K562 (cell line): ENCODE results near the gene FTSJ3. TPM values are rescaled to one million over a fixed set of nuclear protein-coding genes. Genes with fewer than 3 reads are reported as not detected.

Experiments used
- ATAC-seq: fragments of 200-7000 bp; cut with Tn5 transposase; 3 replicates; pipeline ENCODE4 v1.9.1; 2020; ENCODE audit warnings: moderate library complexity
- BruUV-seq: library from RNA; stranded (reverse); fragments of 400-500 nt; replicated peaks from 2 replicates; lab custom pipeline; 2021; lab: Mats Ljungman, UMichigan
- CTCF ChIA-PET: fragments of 300-600 bp; formaldehyde crosslinking; extraction: SDS; loops from one replicate; lab custom pipeline; 2021; ENCODE audit warnings: low intra/inter-chr PET ratio; lab: Yijun Ruan, JAX
- POLR2A ChIA-PET: fragments of 300-600, 350-650 bp; sonication (Branson Sonifier 250); formaldehyde crosslinking; extraction: SDS; loops from one replicate; lab custom pipeline; 2021; ENCODE audit warnings: antibody characterized with exemption, inconsistent platforms; lab: Yijun Ruan, JAX
- DNase-seq, 4 experiments: peaks; one replicate each; pipeline versions ENCODE4 v3.0.0 to v3.0.0-alpha.2; 2011 to 2018; ENCODE audit warnings: low spot score in 3 of 4, mixed read lengths in 3 of 4; ENCODE audit errors: extremely low read depth in 1 of 4
- FAIRE-seq: peaks from 2 replicates; lab custom pipeline; 2011; peaks lifted over from hg19 to GRCh38; lab: Jason Lieb, UNC
- H2AFZ ChIP-seq: 2 replicates; pipeline ENCODE4 v1.6.0; 2011; ENCODE audit warnings: low read depth, low read length, control low read depth, inconsistent platforms
- H3K27ac ChIP-seq: fragments of 200-600 bp; 3 replicates; pipeline ENCODE4 v1.8.0; 2011; ENCODE audit warnings: low read depth, mild to moderate bottlenecking, control low read depth, inconsistent platforms, low read length, moderate library complexity, mixed read lengths; ENCODE audit errors: extremely low read depth
- H3K27me3 ChIP-seq, 2 experiments: fragments of 300-600 bp in 1 of 2; 2 replicates in 1 of 2; 3 replicates in 1 of 2; pipeline versions ENCODE4 v1.6.0 to v1.8.0; 2011; ENCODE audit warnings: inconsistent platforms in 2 of 2, low read length in 2 of 2, mild to moderate bottlenecking in 1 of 2, mixed read lengths in 1 of 2, moderate library complexity in 1 of 2; ENCODE audit not compliant: control insufficient read depth in 2 of 2, insufficient read depth in 2 of 2
- H3K36me3 ChIP-seq: fragments of 300-600 bp; 3 replicates; pipeline ENCODE4 v1.8.0; 2011; ENCODE audit warnings: mild to moderate bottlenecking, low read length, inconsistent platforms; ENCODE audit not compliant: control insufficient read depth, insufficient read depth
- H3K4me1 ChIP-seq, 2 experiments: fragments of 200-600 bp in 1 of 2; replicated peaks in 1 of 2; 2 replicates in 1 of 2; 3 replicates in 1 of 2; pipeline versions ENCODE4 v1.5.1 to v1.8.0; 2011; ENCODE audit warnings: inconsistent platforms in 2 of 2, low read length in 2 of 2, mild to moderate bottlenecking in 1 of 2, mixed read lengths in 1 of 2, moderate library complexity in 1 of 2; ENCODE audit not compliant: control insufficient read depth in 2 of 2, insufficient read depth in 2 of 2
- H3K4me2 ChIP-seq: 2 replicates; pipeline ENCODE4 v1.6.1; 2011; ENCODE audit warnings: low read length, control low read depth, inconsistent platforms, mixed read lengths; ENCODE audit not compliant: insufficient read depth
- H3K4me3 ChIP-seq: fragments of 200-600 bp; sonication (generic), shearing (Covaris generic); 2 replicates; pipeline ENCODE4 v1.5.1; 2016; ENCODE audit warnings: control low read depth, inconsistent platforms
- H3K79me2 ChIP-seq: fragments of 200-600 bp; 3 replicates; pipeline ENCODE4 v1.8.0; 2011; ENCODE audit warnings: low read length, inconsistent platforms; ENCODE audit not compliant: control insufficient read depth, insufficient read depth
- H3K9ac ChIP-seq, 2 experiments: 2 replicates each; pipeline versions ENCODE4 v1.6.0 to v1.6.1; 2011; ENCODE audit warnings: low read depth in 2 of 2, low read length in 2 of 2, control low read depth in 1 of 2, inconsistent platforms in 1 of 2, mild to moderate bottlenecking in 1 of 2, mixed read lengths in 1 of 2; ENCODE audit not compliant: insufficient read depth in 1 of 2
- H3K9me1 ChIP-seq: one replicate; pipeline ENCODE4 v1.6.0; 2011; ENCODE audit warnings: inconsistent platforms, mild to moderate bottlenecking, low read length, moderate library complexity; ENCODE audit not compliant: control insufficient read depth, insufficient read depth
- H3K9me3 ChIP-seq: replicated peaks from 2 replicates; pipeline ENCODE4 v1.5.1; 2011; ENCODE audit warnings: low read depth, low read length, inconsistent platforms; ENCODE audit not compliant: control insufficient read depth, insufficient read depth
- H4K20me1 ChIP-seq: replicated peaks from 2 replicates; pipeline ENCODE4 v1.6.1; 2011; ENCODE audit warnings: low read length, inconsistent platforms, mixed read lengths; ENCODE audit not compliant: control insufficient read depth, insufficient read depth
- BDP1 ChIP-seq: IDR thresholded peaks from 3 replicates; pipeline ENCODE4 v1.6.1; 2011; ENCODE audit not compliant: insufficient read length, insufficient read depth
- BRF1 ChIP-seq: IDR thresholded peaks from 3 replicates; pipeline ENCODE4 v1.6.1; 2011; ENCODE audit warnings: borderline replicate concordance, mild to moderate bottlenecking; ENCODE audit not compliant: insufficient read length; ENCODE audit errors: extremely low read depth
- CREM ChIP-seq: IDR thresholded peaks from 2 replicates; pipeline ENCODE4 v1.6.1; 2014; ENCODE audit warnings: antibody characterized with exemption, low read depth
- EHMT2 ChIP-seq: fragments of 450-650 bp; IDR thresholded peaks from 2 replicates; pipeline ENCODE4 v1.6.1; 2018; ENCODE audit warnings: antibody characterized with exemption
- FOXJ3 ChIP-seq: sonication (generic); formaldehyde crosslinking; IDR thresholded peaks from 2 replicates; pipeline ENCODE4 v1.4.0; 2020; ENCODE audit warnings: mild to moderate bottlenecking, missing genetic modification reagents
- HNRNPUL1 ChIP-seq: fragments of 200-400 bp; formaldehyde crosslinking; IDR thresholded peaks from 2 replicates; pipeline ENCODE4 v1.6.1; 2017; ENCODE audit warnings: low read length
- MTA1 ChIP-seq: fragments of 450-650 bp; IDR thresholded peaks from 2 replicates; pipeline ENCODE4 v1.6.1; 2017; ENCODE audit warnings: borderline replicate concordance
- NCOR1 ChIP-seq: fragments of 450-650 bp; IDR thresholded peaks from 2 replicates; pipeline ENCODE4 v1.6.1; 2016; ENCODE audit warnings: mild to moderate bottlenecking, moderate library complexity
- NEUROD1 ChIP-seq: fragments of 150-350 bp; IDR thresholded peaks from 2 replicates; pipeline ENCODE4 v1.6.1; 2014; ENCODE audit warnings: borderline replicate concordance, low read length, low read depth; ENCODE audit not compliant: partially characterized antibody
- PTRF ChIP-seq: fragments of 450-650 bp; IDR thresholded peaks from 2 replicates; pipeline ENCODE4 v1.6.1; 2016; ENCODE audit warnings: mild to moderate bottlenecking, missing genetic modification characterization, missing compliant biosample characterization
- TFAM ChIP-seq: fragments of 250-450 bp; sonication (Bioruptor Pico); conservative IDR thresholded peaks from 2 replicates; pipeline ENCODE4 v1.5.0; 2021; ENCODE audit warnings: mild to moderate bottlenecking, moderate library complexity
- ZNF282 ChIP-seq: sonication (generic); formaldehyde crosslinking; IDR thresholded peaks from 2 replicates; pipeline ENCODE4 v1.8.1; 2023; ENCODE audit warnings: missing genetic modification reagents
- ZNF511 ChIP-seq: sonication (generic); formaldehyde crosslinking; IDR thresholded peaks from 2 replicates; pipeline ENCODE4 v1.8.0; 2022; ENCODE audit warnings: mild to moderate bottlenecking, missing genetic modification reagents
- WGBS: fragments of 100-300 bp; shearing (Covaris generic); methylation state at CpG from one replicate; pipeline ENCODE4 v1.1.6; 2016; ENCODE audit warnings: low coverage, mixed read lengths; ENCODE audit not compliant: insufficient coverage; ENCODE audit errors: missing lambda C conversion rate; 5-methylcytosine and 5-hydroxymethylcytosine counted together
- in situ Hi-C: fragments of 300-500 bp; cut with MboI; formaldehyde crosslinking; loops from 4 replicates; pipeline ENCODE4 v1.15.0; 2018; ENCODE audit warnings: inconsistent platforms, mixed read lengths
- intact Hi-C: fragments of 100-400 bp; cut with micrococcal nuclease; formaldehyde crosslinking; loops from 2 replicates; pipeline ENCODE4 v1.14.2; 2022
- polyA plus RNA-seq, 8 experiments: library from polyadenylated mRNA; depleted of rRNA in 4 of 8; stranded (reverse) in 5 of 8; unstranded in 3 of 8; fragments of >200 nt; fragmentation: Nextera tagmentation in 2 of 8; fragmentation: Illumina TruSeq in 1 of 8; extraction: Ambion mirVana in 2 of 8; extraction: Trizol in 1 of 8; gene quantifications; 2 replicates each; pipeline versions ENCODE4 v1.2.1 to v1.2.3, GENCODE V29; 2011 to 2014; ENCODE audit warnings: inconsistent platforms in 1 of 8, missing spikeins in 1 of 8
- total RNA-seq, 7 experiments: library from RNA; depleted of rRNA in 6 of 7; stranded (reverse); fragments of >200 nt in 6 of 7; fragmentation: Illumina TruSeq in 2 of 7; extraction: Trizol in 2 of 7; gene quantifications; 2 replicates each; pipeline versions ENCODE4 v1.2.1 to v1.2.3, GENCODE V29; 2011 to 2021; ENCODE audit warnings: low replicate concordance in 1 of 7
- TF ChIP-seq, protein P1 (sequence below): fragments of 450-650 bp; IDR thresholded peaks from 2 replicates; pipeline ENCODE4 v1.6.1; 2017; ENCODE audit warnings: antibody characterized with exemption
- TF ChIP-seq, protein P2 (sequence below): fragments of 250-450 bp; sonication (Bioruptor Pico); IDR thresholded peaks from 2 replicates; pipeline ENCODE4 v1.4.0; 2020; ENCODE audit warnings: mild to moderate bottlenecking, moderate library complexity

FTSJ3 gene
- total and polyA plus RNA-seq, 9 of the 15 experiments (the other 6 are each of a cell fraction or from before 2014, with no cell fraction given): 18.0 to 65.6 (median 52.4) TPM

GRCh38 chr17:63805591-63805990 lies 21.9 kb downstream of the FTSJ3 start:
- Histone ChIP-seq H3K9me3 (no peaks in the 10 kb centered on the region), H3K4me3 (no peak overlapping the region), H3K79me2 (no peaks in the 10 kb centered on the region; the same call in 2 of the 3 replicates), H3K27ac (no peak overlapping the region), H3K27me3 (no peaks in the 10 kb centered on the region), H4K20me1 (no peaks in the 10 kb centered on the region), H3K4me1 (no peaks in the 10 kb centered on the region), H3K36me3 (peaks cover 95% of the 10 kb centered on the region), H2AFZ (no peak overlapping the region), H3K9ac (no peak overlapping the region), H3K9me1 (no peaks in the 10 kb centered on the region), H3K4me2 (no peak overlapping the region)
- TF ChIP-seq BDP1: no peak
- no peak for TF ChIP-seq NEUROD1
- TF ChIP-seq MTA1: no peak
- TF ChIP-seq PTRF (tag): no peak
- no peak for TF ChIP-seq ZNF511 (CRISPR knock-in tag)
- TF ChIP-seq, protein P1, sequence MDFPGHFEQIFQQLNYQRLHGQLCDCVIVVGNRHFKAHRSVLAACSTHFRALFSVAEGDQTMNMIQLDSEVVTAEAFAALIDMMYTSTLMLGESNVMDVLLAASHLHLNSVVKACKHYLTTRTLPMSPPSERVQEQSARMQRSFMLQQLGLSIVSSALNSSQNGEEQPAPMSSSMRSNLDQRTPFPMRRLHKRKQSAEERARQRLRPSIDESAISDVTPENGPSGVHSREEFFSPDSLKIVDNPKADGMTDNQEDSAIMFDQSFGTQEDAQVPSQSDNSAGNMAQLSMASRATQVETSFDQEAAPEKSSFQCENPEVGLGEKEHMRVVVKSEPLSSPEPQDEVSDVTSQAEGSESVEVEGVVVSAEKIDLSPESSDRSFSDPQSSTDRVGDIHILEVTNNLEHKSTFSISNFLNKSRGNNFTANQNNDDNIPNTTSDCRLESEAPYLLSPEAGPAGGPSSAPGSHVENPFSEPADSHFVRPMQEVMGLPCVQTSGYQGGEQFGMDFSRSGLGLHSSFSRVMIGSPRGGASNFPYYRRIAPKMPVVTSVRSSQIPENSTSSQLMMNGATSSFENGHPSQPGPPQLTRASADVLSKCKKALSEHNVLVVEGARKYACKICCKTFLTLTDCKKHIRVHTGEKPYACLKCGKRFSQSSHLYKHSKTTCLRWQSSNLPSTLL: no peak
- no peak for TF ChIP-seq EHMT2
- TF ChIP-seq FOXJ3 (CRISPR knock-in tag): no peak
- no peak for TF ChIP-seq NCOR1
- TF ChIP-seq TFAM: no peak
- no peak for TF ChIP-seq HNRNPUL1
- TF ChIP-seq ZNF282: no peak
- no peak for TF ChIP-seq BRF1
- TF ChIP-seq, protein P2, sequence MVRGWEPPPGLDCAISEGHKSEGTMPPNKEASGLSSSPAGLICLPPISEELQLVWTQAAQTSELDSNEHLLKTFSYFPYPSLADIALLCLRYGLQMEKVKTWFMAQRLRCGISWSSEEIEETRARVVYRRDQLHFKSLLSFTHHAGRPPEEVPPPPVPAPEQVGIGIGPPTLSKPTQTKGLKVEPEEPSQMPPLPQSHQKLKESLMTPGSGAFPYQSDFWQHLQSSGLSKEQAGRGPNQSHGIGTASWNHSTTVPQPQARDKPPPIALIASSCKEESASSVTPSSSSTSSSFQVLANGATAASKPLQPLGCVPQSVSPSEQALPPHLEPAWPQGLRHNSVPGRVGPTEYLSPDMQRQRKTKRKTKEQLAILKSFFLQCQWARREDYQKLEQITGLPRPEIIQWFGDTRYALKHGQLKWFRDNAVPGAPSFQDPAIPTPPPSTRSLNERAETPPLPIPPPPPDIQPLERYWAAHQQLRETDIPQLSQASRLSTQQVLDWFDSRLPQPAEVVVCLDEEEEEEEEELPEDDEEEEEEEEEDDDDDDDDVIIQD (CRISPR knock-in tag): no peak
- no peak for TF ChIP-seq CREM
- intact Hi-C loops: no loop called here
- in situ Hi-C loops: no loop called here
- ATAC-seq (no peak), FAIRE-seq (no peak), DNase-seq (no peak)
- TSS peak; percentile 21 for BruUV-seq
- ChIA-PET CTCF (no interaction called here), POLR2A (interaction anchor here (1.7 kb wide), 1 partner anchor 22 kb away, joined by 4 read pairs; no protein-coding TSS in a partner anchor)
- WGBS: 18% methylated on average over 2 of the region's 2 CpGs
